NCI-H1105 treated with DMSO at 0.1 percent for 48 hours (cell line): ENCODE measurements around the gene DVL1.
"Not testable (repeated sequence)": the region's sequence is repeated elsewhere in the genome, so short reads cannot be mapped to it uniquely, and the experiment has no call there.

Source experiments
- DNase-seq: peaks from one replicate; lab custom pipeline; 2025; lab: John Stamatoyannopoulos, UW

The DVL1 gene

DNA sequence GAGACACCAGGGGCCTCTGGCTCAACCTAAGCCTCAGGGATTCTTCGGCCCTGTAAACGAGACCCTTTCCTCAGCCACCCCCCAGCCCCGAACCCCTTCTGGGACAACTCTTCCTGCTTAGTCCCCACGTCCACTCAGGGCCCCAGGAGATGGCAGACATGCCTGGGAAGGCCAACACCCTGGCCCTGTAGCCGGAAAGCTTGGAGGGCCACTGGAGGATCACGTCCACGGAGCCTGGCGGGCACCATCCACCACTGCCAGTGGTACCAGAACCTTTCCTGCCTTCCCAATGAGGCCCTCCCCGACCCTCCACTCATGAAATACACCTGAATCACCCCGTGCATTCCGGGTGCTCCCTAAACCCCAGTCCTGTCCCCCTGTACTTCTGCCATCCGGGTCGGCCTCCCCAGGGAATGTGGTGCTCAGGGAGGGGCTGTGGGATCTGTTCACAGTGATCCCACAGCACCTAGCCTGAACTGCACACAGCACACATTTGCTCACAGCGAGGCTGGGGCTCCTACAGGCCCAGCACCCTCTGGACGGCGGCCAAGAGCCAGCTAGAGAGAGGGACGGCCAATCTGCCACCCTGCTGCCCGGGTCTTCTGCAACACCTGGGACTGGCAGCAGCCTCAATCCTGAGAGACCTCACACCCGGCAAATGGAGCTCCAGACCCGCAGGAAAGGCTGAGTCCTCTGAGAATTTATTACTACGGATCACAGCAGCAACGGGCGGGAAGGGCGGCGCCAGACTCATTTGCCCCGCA lies 24.0 kb upstream of the DVL1 start:
- no peak for DNase-seq

DNA sequence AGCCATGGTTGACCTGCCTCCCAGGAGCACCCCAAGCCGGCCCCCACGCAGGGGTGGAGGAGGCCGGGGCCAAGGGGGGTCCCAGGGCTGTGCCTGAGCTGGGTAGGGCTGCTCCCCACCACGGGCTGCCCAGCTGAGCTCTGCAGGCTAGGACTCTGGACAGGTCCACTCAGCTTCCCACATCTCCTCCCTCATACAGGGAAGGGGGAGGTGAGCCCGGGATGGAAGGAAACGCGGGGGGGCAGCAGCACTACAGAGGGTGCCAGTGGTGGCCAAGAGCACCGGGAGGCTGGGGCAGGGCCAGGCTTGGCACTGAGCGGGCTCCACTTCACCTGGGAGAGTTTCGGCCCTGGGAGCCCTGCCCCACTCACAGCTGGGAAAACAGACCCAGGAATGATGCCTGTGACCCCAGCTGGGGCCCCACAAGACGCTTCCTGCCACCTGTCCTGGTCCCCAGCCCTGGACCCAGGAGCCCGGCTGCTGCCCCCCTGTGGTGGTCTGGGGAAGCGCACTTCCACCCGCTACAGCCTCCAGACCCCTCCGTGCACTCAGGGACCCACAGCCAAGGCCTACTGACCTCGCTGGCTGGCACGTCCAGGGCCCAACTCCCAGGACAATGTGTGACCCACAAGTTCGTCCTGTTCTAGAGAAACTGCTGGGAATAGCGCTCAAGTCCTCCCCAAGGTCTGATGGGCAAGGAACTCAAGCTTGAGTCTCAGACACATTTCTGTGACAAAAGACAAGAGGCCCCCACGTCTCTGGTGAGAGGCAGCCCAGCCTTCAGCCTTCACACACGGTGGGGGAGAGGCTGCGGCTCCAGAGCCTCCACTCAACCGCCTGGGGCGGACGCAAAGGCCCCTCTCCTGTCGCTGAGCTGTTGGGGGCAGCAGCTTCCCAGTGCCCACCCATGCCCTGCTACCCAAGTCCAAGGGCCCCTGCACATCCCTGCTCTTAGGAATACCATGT lies 22.8 kb upstream of the DVL1 start:
- DNase-seq: peak; percentile 34

DNA sequence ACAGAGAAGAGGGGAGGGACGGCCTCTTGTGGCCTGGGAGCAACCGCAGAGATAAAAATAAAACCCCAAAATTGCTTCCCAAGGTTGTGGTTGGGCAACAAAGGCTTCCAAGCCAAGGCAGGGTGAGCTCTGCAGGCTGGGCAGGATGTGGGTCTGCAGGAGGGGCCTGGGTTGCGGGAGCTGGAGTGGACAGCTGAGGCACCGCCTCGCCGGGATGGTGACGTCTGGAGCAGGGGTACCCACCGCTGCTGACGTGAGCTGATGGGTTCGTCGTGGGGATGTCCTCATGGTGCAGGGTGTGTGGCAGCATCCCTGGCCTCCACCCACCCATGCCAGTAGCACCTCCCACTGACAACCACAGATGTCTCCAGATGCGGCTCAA lies 22.1 kb upstream of the DVL1 start:
- DNase-seq: no peak

DNA sequence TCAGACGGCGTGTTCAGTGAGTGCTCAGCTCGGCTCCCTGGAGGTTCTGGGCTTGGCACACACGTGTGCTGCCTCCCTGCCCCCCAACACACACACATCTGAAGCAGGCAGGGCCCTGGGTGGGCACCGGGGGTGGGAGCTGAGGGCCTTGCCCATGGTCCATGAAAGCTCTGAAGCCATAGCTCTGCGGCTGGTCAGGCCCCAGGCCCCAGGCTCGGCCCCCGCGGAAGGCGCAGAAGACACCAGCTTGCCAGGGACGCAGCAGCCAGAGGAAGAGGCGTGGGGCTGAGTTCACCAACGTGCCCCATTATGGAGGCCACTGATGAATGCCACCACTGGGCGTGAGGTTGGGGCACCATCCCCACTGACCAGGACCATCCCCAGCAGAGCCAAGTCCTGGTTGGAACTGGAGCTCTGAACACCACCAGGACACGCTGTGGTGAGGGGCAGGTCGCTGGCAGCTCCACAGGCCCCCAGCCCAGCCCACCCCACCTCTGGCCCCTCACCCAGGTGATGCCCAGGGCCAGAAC lies 21.6 kb upstream of the DVL1 start:
- no peak for DNase-seq

DNA sequence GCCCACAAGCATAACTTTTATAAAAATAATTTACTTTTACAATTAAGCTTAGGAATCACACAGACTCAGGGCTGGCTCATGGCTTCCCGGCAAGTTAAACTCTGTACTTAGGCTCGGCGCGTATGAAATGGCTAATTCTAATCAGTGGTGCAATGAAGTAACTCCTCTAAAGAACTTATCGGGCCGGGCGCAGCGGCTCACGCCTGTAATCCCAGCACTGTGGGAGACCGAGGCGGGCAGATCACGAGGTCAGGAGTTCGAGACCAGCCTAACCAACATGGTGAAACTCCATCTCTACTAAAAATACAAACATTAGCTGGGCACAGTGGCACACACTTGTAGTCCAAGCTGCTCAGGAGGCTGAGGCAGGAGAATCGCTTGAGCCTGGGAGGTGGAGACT lies 20.9 kb upstream of the DVL1 start:
- DNase-seq: not testable (repeated sequence)

DNA sequence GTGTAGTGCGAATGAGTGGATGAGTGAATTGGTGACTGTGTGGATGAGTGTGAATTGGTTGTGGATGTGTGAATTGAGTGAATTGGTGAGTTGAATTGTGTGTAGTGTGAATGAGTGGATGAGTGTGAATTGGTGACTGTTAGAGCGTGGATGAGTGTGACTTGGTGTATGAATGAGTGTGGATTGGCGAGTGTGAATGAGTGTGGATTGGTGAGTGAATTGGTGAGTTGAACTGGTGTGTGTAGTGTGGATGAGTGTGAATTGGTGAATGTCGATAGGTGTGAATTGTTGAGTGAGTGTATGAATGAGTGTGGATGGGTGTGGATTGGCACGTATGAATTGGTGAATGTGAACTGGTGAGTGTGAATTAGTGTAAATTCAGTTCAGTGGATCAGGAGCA lies 18.1 kb upstream of the DVL1 start:
- no peak for DNase-seq

DNA sequence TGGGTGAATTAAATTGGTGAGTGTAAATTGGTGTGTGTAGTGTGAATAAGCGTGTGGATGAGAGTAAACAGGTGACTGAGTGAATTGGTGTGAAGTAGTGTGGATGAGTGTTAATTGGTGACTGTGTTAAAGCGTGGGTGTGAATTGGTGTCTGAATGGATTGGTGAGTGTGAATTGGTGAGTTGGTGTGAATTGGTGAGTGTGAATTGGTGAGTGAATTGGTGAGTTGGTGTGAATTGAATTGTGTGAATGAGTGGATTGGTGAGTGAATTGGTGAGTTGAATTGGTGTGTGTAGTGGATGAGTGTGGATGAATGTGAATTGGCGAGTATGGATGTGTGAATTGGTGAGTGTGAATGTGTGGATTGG lies 17.5 kb upstream of the DVL1 start:
- no peak for DNase-seq

DNA sequence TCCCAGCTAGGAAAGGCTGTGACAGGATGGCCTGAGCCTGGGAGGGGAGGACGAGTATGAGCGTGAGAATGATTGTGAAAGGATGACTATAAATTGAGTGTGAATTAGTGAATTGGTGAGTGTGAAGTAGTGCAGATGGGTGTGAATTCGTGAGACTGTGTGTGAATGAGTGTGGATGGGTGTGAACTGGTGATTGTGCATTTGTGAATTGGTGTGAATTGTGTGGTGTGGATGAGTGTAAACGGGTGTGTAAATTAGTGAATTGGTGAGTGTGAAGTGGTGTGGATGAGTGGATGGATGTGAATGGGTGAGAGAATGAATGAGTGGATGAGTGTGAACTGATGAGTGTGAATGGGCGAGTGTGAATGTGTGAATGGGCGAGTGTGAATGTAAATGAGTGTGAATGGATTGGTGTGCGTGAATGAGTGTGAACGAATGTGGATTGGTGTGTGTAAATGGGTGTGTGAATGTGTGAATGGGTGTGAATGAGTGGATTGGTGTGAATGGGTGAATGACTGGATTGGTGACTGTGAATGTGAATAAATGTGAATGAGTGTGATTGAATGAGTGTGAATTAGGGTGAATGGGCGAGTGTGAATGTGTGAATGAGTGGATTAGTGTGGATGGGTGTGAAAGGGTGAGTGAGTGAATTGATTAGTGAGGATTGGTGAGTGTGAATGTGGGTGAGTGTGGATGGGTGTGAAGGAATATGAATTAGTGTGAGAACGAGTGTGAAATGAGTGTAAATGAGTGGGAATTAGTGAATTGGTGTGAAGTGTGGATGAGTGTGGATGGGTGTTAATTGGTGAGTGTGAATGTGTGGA lies 16.9 kb upstream of the DVL1 start:
- no peak for DNase-seq

DNA sequence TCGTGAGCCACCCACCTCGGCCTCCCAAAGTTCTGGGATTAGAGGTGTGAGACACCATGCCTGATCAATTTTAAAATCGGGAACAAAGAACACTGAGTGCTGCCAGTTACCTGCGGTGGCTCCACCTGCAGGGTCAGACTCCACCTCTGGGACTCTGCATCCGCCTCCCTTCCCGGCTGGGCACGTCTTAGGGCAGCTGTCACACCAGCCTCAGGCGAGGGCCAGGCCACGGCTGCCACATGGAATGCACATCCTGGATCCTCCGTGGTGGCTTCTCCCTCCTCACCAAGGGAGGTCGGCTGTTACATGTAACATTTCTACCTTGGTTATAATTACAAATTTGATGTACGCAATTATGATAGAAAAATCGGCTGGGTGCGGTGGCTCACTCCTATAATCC lies 15.0 kb upstream of the DVL1 start:
- DNase-seq: no peak

DNA sequence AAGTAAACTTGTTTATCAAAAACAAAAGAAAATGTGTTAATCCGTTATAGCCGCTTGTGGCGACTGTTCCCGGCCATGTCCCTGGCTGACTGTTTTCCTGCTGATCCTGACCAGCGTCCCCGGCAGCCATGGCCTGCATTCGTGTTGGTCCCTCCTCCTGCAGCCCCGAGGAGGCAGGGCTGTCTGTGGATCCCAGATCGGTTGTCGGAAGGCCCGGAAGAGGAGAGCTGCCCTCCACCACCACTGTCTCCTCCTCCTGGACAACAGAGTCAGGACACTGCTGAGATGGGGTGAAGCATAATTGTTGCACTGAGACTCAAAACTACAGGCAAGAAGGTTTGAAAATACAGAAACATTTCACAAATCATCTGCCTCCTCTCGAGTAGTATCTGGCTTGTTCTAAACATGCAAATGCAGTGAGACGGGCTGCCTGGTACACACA lies 12.8 kb upstream of the DVL1 start:
- DNase-seq: no peak

DNA sequence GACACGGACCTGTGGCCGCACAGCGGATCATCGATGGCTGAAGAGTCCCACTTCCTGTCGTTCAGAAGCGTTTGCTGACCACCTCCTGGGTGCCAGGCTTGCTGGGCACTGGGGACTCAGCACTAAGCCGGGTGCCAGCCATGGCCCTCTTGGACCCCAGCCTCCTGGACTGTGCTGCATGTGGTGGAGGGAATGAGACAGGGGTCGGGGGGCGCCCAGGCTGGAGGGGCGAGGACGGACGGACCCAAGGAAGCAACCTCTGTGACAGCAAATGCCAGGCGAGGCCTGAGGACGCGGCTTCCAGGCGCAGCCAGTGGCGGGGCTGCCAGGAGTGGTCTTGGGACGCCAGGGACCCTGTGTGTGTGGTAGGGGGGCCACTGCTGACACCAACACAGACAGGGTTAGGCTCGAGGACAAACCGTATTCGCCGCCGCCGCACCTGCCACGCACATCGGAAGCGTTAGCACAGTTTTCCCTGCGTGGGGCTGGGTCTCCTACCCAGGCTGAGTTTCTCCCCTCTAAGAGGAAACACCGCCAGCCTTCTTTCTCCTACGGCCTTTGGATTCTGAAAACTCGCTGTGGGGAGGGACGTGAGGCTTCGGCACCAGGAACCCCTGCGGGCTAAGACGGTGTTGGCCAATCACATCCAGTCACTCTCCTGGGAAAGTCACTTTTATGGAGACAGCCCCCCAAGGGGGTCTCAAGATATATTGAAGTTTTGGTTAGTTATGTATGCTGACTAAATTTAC lies 12.2 kb upstream of the DVL1 start:
- DNase-seq: no peak

DNA sequence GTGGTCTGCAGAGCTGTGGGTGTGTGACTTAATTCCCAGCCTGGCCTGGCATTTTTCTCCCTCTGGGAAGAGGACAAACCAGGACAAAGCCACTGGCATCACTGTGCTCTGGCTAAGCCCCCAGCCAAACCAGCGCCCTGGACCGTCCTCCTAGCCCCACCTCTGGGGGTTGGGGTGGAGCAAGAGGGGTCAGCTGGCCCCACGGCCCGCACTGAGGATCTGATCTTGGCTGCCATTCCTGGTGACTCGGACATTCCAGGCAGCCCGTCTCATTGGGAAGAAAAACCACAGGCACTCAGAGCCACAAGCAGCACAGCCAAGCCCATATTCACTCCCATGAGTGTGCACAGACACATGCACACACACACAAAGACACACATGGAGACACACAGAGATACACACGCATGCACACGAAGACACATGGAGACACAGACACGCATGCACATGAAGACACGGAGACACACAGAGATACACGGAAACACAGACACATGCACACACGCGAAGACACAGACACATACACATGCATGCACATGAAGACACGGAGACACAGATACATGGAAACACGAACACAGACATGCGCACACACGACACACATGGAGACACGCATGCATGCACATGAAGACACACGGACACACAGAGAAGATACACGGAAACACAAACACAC lies 11.4 kb upstream of the DVL1 start:
- no peak for DNase-seq

DNA sequence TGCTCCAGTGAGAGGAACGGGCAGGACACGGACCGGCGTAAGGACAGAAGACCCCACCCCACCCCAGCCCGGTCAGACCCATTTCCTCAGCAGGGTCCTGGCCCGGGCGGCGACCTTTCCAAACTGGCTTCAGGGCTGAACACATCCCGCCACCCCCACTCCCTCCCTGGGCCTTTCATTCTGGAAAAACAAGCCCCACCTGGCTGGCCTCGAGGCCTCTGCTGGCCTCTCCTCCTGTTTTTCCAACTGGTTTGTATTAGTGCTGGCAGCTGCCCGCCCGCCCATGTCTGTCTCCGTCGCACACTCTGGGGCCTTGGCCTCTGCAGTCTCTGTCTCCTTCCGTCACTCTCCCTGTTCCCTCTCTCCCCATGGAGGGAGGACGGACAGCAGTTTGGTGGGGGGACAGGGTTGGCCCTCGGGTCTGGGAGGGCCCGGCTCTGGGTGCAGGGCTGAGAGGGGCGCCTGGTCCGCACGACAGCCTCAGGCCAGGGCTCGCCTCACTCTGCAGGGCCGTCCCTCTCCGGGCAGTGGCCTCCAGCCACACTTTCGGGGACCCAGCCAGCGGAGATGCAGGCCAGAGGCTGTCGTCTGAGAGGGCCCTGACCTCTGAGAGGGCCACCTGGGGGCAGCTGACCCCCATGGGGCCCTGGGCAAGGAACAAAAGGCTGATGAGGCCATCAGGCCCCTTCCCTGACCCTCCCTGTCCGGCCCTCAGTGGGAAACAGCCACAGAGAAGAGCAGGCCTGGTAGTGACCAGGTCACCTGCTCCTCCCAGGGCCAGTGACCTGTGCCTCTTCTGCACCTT lies 10.6 kb upstream of the DVL1 start:
- no peak for DNase-seq

DNA sequence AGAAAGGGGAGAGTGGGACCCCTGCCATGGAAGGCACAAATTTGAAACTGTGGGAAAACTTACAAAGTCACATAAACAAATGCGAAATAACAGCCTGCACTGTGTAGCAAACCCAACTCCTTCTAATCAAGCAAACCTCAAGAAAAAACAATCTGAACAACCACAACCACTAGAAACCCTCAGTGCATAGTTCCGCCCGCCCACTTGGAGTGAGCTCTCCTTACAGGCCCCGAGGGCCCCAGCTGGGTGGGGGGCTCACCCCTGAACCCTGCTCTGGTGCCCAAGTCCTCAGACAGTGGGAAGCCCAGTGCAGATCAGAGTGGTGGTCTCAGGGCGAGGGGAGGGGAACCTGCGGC lies 10.1 kb upstream of the DVL1 start:
- no peak for DNase-seq

DNA sequence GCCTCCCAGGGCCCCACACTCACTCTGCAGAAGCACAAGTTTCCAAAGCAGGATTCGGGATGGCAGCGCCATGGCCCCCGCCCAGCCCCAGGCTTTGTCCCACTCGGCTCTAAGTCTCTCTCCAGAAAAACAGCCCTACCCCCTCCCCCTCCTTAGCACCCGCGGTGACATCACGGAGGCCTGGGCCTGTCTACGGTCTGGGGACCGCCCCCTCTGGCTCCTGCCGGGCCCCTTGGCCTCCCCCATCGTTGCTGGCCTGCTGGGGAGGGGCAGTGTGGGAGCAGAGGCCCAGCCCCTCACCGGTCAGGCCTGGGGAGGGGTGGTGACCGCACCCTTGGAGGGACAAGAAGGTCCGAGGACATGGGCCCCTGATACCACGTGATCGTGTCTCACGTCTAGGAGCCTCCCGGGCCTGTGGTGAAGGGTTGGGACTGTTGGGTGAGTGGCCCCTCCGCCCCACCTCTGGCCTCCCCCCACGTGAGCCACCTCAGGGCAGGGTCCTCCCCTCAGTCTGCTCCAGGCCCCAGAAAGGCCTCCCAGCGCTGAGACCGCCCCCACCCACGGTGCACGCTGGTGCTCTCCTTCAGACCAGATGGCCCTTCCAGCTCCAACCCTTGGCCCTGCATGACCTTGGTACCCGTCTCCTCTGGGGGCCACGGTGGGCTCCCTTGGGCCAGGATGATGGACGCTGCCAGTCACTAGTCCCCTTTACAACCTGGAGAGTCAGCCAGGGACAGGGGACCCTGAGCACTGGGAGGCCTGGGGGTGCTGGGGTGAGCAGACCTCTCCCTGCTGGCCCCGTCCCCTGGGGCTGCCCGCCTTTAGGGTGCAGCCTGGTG lies 9.4 kb upstream of the DVL1 start, which contains the start of gene MXRA8:
MXRA8 (minus strand) TSS at position 123 of the 839 bp plus-strand sequence; CDS start at position 72, 51 bp downstream.
- DNase-seq: no peak

DNA sequence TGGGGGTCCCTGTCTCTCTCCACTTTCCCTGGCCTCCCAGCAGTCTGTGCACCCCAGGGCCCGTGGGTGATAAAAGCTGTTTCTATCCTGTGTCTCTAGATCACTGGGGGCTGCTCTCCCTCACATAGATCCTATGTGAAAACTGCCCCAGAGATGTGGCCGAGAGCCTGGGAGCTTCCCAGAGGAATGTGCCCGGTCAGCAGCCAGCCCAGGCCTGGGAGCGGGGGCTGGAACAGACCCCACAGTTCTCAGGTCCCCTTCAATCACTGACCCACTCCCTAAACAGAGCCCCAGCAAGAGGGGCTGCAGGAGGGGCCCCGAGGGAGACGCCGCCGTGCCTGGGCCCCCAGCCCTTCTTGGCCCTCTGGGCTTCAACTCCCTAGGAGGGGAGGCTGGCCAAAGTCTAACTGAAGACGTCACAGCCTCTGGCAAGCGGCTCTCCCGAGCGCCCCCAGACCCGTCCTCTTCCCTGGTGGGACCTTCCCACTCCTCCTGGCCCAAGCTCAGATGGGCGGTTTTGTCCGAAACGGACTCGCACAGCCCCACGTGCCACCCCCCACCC lies 8.7 kb upstream of the DVL1 start:
- no peak for DNase-seq

DNA sequence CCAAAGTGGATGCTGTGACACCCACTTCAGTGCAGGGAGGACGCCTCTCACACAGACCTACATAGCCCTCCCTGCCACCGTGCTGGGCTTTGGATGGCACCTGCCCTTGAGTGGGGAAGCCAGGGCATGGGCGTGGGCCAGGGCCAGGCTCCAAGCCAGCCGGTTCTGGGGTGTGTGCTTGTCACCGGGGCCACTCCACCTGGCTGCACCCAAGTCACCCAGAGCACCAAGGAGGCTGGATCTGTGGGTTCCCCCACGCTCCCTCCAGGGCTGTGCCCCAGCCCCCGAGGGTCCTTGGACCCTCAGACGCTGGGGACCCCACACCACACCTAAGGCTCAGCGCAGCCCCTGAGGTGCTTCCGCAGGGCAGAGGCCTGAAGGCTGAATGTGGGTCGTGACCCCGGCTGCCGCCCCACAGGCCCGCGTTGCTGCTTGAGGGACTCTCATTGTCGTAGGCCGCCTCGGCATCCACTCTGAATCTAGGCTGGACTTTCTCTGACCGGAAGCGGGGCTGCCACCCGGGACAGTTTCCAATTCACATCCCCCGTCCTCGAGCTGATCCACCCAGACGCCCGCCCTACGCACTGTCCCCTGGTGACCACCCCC lies 7.7 kb upstream of the DVL1 start:
- no peak for DNase-seq

DNA sequence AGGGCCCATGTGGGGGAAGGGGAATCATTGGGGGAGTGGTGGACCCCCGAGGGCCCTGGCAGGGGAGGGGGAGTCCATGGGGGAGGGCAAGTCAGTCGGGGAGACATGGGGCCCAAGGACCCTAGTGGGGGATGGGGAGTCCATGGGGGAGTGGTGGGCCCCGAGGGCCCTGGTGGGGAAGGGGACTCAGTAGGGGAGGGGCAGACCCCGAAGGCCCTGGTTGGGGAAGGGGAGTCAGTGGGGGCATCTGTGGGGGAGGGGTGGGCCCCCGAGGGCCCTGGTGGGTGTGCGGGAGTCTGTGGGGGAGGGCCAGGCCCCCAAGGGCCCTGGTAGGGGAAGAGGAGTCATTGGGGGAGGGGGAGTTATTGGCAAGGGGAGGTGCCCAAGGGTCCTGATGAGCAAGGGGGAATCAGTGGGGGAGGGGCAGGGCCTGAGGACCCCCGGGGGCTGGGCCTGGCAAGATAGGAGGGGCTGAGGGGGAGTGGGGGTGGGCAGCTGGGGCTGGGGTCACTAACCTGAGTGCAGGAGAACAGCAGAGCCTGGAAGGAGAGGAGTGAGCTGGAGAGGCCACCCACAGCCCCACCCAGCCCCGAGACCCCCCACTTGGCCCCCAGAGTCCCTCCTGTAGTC lies 7.1 kb upstream of the DVL1 start:
- no peak for DNase-seq
